Right kidney (tissue), 1 donor: ENCODE measurements around the gene SLC27A2.
A peak's percentile ranks its signal among the peaks of the same experiment; 100 is the strongest.
"Not testable (repeated sequence)": the region's sequence is repeated elsewhere in the genome, so short reads cannot be mapped to it uniquely, and the experiment has no call there.

ENCODE experiments used
- DNase-seq: peaks from one replicate; pipeline ENCODE4 v3.0.0-alpha.2; 2016

SLC27A2 gene

DNA sequence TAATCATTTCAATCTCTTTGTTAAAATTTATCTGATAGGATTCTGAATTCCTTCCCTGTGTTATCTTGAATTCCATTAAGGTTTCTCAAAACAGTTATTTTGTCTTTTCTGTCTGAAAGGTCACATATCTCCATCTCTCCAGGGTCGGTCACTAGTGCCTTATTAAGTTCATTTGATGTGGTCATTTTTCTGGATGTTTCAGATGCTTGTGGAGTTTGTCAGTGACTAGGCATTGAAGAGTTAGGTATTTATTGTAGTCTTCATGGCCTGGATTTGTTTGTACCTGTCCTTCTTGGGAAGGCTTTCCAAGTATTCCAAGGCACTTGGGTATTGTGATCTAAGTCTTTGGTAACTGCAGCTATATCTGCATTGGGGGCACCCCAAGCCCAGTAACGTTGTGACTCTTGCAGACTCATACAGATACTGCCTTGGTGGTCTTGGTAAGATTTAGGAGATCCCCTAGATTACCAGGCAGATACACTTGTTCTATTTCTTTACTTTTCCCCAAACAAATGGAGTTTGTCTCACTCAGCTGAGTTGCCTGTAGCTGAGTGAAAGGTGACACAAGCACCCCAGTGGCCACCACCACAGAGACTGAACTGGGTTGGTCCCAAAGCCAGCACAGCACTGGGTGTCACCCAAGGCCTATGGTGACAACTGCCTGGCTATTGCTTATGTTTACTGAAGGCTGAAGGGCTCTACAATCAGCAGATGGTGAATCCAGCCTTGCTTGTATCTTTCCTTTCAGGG lies 18.9 kb upstream of the SLC27A2 start:
- DNase-seq = no peak

DNA sequence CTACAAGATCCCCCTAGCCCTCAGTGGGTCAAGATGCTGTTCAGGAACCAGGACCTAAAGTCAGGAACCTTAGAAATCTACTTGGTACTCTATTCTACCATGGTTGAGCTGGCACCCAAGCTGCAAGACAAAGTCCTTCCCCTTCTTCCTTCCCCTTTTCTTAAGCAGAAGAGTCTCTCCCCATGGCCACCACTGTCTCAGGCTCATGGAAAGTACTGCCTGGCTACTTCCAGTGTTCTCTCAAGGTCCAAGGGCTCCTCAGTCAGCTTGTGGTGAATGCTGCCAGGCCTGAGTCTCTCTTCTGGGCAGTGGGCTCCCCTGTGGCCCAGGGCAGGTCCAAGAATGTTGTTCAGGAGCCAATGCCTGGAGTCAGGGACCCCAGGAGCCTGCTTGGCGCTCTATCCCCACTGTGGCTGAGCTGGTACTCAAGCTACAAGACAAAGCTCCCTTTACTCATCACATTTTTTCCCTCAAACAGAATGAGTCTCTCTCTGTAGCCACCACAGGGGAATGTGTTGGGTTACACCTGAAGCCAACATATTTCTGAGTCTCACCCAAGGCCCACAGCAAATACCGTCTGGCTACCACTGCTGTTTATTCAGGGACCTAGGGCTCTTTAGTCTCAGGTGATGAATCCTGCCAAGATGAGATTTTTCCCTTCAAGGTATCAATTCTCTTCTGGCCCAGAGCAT lies 18.1 kb upstream of the SLC27A2 start:
- DNase-seq = no peak

DNA sequence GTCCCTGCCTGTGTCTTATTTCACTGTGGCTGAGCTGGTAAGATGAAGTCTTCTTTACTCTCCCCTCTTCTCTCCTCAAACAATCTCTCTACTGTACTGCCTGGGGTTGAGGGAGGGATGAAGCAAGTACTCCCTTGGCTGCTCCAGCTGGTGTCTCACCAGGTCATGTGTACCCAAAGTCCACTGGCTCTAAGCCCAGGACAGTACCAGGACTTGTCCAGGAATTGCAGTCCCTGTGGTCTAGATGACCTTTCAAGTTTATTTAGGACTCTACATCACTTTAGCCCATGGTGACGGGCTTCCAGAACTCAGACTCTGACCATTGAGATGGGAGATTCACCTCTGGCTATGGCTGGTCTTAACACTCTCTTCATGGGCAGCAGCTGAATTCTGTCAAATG lies 17.5 kb upstream of the SLC27A2 start:
- no peak for DNase-seq

GRCh38 chr15:50166216-50166615 lies 15.8 kb upstream of the SLC27A2 start:
- no peak for DNase-seq

GRCh38 chr15:50167110-50167509 lies 14.9 kb upstream of the SLC27A2 start:
- DNase-seq = no peak

DNA sequence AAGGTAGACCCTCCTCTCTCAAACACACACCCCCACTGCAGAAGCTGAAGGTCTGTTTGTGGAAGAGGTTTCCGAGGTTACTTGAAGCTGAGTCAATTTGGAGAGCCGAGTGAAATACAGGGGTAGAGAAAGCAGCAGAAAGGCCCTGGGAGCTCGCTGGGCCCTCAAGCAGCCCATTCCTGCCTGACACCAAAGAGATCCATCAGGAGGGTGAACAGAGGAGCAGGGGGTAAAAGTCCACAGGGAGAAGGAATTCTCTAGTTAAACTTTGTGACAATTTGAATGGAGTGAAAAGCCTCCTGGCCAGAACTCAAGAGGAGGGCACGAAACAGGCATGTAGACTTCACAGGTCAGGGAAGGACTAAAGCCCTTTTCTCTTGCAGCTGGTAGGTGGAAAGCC lies 13.6 kb upstream of the SLC27A2 start:
- no peak for DNase-seq

DNA sequence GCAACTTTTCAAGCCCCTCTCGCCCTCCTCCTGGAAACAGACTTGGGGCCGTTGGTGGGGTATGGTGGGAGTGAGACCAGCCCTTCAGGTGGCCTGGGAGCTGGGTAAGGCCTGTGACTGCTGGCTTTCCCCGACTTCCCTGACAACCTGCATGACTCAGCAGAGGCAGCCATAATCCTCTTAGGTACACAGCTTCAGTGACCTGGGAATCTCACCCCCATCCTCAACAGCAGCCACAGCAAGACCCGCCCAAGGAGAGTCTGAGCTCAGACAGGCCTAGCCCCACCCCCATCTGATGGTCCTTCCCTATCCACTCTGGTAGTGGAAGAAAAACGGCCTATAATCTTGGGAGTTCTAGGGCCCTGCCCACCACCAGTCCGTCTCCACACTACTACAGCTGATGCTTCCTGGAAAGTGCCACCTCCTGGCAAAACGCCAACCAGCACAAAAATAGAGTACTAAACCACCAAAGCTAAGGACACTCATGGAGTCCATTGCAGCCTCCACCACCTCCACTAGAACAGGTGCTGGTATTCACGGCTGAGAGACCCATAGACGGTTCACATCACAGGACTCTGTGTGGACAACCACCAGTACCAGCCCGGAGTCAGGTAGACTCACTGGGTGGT lies 13.1 kb upstream of the SLC27A2 start:
- DNase-seq = no peak

GRCh38 chr15:50172360-50172895 lies 9.6 kb upstream of the SLC27A2 start:
- DNase-seq = not testable (repeated sequence)

DNA sequence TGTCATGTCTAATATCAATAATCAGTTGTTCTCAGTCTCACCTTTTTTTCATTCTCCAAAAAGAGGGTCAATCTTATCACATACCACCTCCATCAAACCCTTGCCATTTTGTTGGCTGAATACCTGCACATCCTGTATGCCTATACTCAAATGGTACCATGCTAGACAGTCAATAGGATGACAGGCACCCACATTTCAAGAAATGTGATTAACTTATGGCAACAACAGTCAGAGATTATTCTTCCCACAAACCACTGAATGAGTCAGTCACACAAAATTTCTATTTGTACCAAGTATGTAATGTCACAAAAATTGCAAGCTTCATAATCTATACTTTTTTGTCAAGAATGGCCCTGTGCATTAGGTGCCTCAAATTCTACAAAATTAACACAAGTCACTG lies 5.1 kb upstream of the SLC27A2 start:
- DNase-seq = no peak

DNA sequence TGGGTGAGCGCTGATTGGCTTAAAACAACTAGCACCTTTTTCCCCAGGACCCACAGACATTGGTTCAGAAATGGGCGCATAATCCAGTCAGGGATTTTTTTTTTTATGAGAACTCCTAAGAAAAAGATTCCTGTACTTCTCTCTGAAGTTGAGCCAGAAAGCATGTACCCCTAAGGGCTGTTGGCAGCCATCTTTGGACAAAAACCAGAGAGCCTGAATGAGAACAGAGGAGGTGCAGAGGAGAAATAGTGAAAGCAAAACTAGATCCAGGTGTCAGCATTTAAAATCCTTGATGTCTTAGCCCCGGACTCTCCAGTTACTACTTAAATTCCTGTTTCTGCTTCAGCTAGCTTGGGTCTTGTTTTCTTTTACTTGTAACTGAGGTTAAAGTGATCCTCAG lies 1.9 kb upstream of the SLC27A2 start:
- DNase-seq = no peak

DNA sequence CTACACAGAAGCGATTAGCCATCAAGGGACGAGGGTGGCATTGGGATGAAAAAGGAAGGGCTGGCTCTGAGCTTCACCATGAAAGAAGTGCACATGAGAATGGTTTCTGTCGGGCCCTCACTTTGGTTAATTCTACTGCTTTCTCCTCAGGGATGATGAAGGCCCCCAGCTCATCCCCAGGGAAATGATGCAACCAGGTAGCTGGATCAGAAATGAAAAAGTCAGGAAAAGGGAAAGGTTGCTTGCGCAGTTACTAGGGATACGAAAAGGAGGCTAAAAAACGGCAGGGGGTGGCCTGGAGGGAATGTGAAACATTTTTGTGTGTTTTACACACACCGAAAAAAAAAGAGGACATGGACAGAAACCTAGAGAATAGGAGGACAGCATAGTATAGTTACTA lies 1.4 kb upstream of the SLC27A2 start:
- DNase-seq = no peak

- peak; percentile 36 for DNase-seq
Measured at GRCh38 chr15:50181201-50181968, 611 bp upstream of the SLC27A2 start.

- DNase-seq = peak; percentile 79
Measured at GRCh38 chr15:50182219-50183013, 420 bp downstream of the SLC27A2 start.

GRCh38 chr15:50183112-50183794 lies 1.3 kb downstream of the SLC27A2 start:
- DNase-seq = no peak

DNA sequence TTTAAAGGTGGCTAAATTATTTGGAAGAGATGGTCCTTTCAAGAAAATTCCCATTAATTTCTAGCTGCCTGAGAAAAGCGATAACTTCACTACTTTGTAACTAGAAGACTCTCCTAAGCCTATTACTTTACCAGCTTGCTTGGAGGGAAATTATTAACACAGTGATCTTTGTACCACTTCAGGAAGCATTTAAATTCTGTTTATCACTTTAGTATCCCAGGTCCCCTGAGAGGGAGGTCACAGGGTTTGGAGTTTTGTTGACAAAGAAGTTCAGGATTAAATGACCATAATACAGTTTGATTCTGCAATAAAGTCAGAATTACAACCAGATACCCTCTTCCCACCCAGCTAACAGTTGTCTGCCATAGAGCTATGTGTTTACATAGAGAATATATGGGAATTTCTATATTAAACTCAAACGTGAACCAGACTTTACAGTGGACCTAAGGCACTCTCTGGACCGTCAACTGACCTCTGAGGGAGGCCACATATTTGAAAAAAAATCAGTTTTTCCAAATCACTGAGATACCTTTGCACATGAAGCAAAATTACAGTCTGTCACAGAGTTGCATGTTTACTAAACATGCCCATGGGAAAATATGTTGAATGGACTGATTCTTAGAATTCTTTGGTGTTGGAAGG lies 3.0 kb downstream of the SLC27A2 start:
- DNase-seq = no peak

- no peak for DNase-seq
Measured at GRCh38 chr15:50186090-50186489, 4.1 kb downstream of the SLC27A2 start.

- no peak for DNase-seq
Measured at GRCh38 chr15:50186752-50187151, 4.8 kb downstream of the SLC27A2 start.

DNA sequence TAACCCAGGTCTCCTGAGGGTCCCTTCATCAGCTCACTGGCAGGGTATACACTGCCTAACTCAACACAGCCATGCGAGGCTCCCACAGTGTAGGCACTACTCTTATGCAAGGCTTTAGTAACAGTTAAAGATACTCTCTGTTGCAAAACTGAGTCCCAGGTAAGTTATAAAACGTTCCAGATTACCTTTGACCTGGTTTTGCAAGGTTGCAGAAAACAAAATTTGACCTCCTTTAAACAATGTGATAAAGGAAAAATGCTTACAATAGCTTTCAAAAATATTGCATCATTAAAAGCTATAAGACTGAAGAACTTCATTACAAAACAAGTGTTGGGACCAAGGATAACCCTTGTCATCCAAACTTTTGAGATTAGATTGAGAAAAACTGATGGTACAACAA lies 5.5 kb downstream of the SLC27A2 start:
- DNase-seq = no peak

DNA sequence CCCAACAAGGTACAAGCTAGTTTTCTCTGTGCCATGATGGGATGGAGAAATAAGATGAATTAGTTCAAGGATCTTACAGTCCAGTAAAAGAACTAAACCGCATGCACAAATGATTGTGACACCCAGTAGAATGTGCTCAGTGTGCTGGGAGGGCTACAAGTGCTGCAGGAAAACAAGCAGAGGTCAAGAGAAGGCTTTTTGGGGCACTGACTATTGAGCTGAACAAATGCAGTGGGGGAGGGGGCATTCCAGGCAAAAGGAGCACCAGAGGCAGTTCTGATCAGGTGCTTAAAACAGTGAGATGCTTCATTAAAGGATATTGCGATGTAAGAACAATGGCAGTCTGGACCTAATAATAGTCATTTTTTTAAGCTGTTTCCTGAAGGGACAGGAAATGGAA lies 6.0 kb downstream of the SLC27A2 start:
- no peak for DNase-seq

GRCh38 chr15:50188793-50189192 lies 6.8 kb downstream of the SLC27A2 start:
- not testable (repeated sequence) for DNase-seq

DNA sequence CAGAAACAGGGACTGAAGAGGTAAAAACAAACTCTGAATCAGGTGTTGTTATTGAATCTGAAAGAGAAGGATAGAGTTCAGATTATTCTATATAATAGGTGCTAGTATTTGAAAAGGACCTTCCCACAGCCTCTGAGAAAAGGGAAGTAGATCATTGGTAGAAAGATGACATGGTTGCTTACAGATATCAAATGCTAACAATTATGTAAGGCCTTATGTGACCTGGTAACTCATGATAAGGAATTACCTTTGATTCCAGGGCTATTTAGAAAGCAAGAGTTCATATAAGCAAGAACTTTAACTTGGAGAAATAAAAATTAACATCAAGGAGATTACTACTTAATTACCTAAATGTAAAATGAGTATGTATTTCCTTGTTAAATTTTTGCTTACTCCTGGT lies 7.6 kb downstream of the SLC27A2 start:
- DNase-seq = no peak
